ENCODE results near the gene DVL2. TPM values are rescaled to one million over a fixed set of nuclear protein-coding genes. Genes with fewer than 3 reads are reported as not detected.

The DVL2 gene
- total RNA-seq, 1 experiment from 2014 or later: 82.9 TPM

GRCh38 chr17:7256766-7257456, 22.6 kb upstream of the DVL2 start:
- no peak overlapping the region; a peak in 1 of 5 replicates for H3K4me3 Mint-ChIP-seq
- H3K23me2 ChIP-seq (ENCODE audit: insufficient read length, low read depth, low read length, poor library complexity, severe bottlenecking): peaks cover 12% of the 10 kb centered on the region
- H3K36me3 Mint-ChIP-seq (ENCODE audit: insufficient read depth in 1 of 3, low read depth in 3 of 3): peaks cover 22 to 67% (median 60%) of the 10 kb centered on the region in 3 experiments
- peaks cover 12 to 25% of the 10 kb centered on the region in 2 experiments for H3K4me1 Mint-ChIP-seq
- H4K20me1 ChIP-seq (ENCODE audit: control insufficient read depth, insufficient read depth, insufficient read length): no peaks in the 10 kb centered on the region
- H3K18ac ChIP-seq (ENCODE audit: insufficient read length, low read depth, low read length): no peak overlapping the region
- peaks cover 2% of the 10 kb centered on the region for H3K27me3 Mint-ChIP-seq (ENCODE audit: low read depth)
- H4K8ac ChIP-seq (replicated peaks; ENCODE audit: insufficient read length, low read depth, low read length): no peak overlapping the region
- no peak overlapping the region for H3K56ac ChIP-seq (ENCODE audit: insufficient read length, low read depth, low read length)
- H3K27me3 ChIP-seq (ENCODE audit: insufficient read depth, low read length): no peaks in the 10 kb centered on the region
- no peak overlapping the region for H3K14ac ChIP-seq (ENCODE audit: insufficient read depth, low read length)
- no peak overlapping the region for H3K27ac ChIP-seq (ENCODE audit: insufficient read length, low read depth, low read length)
- H3K79me2 ChIP-seq (ENCODE audit: insufficient read depth, low read length): peaks cover 8% of the 10 kb centered on the region; the same call in 1 of the 2 replicates
- no peak overlapping the region for H2AK5ac ChIP-seq (ENCODE audit: insufficient read length, low read length)
- no peak overlapping the region for H3K9ac ChIP-seq (ENCODE audit: extremely low read depth, insufficient read length, low read length)
- H3T11ph ChIP-seq (ENCODE audit: low read length): no peak overlapping the region
- no CpG with 5 or more reads among the region's 8 CpGs for WGBS (ENCODE audit: extremely low coverage, insufficient read length, low lambda C conversion rate)
- H3K27ac Mint-ChIP-seq: peak overlapping the region; percentile 19 to 92 (median 77); a peak in 5 of 7 replicates
- H4K5ac ChIP-seq (ENCODE audit: insufficient read length, low read depth, low read length): no peak overlapping the region
- H2BK20ac ChIP-seq (ENCODE audit: low read depth, low read length, poor library complexity, severe bottlenecking): no peak overlapping the region
- no peak overlapping the region for H2BK5ac ChIP-seq (ENCODE audit: insufficient read length, low read length)
- no peak overlapping the region for H3K4ac ChIP-seq (ENCODE audit: low read depth, low read length)
- no peak overlapping the region for H3K23ac ChIP-seq (ENCODE audit: insufficient read length, low read depth, low read length)
- H3K4me1 ChIP-seq (ENCODE audit: insufficient read depth, low read length): peaks cover 4% of the 10 kb centered on the region; the same call in 1 of the 2 replicates
- H3K4me2 ChIP-seq (ENCODE audit: insufficient read depth, insufficient read length, low read length): no peak overlapping the region
- H2BK15ac ChIP-seq (ENCODE audit: low read depth, low read length): no peak overlapping the region
- H3K9me3 ChIP-seq (ENCODE audit: control insufficient read depth, low read depth, low read length): no peaks in the 10 kb centered on the region
- no peak overlapping the region for H4K91ac ChIP-seq (ENCODE audit: insufficient read length, low read depth, low read length)
- DNase-seq: no peak
- H2AFZ ChIP-seq (ENCODE audit: low read length): no peak overlapping the region
- TF ChIP-seq CTCF (conservative IDR thresholded peaks at IDR 0.05): no peak
- H2BK120ac ChIP-seq (ENCODE audit: low read depth, low read length, poor library complexity, severe bottlenecking): no peak overlapping the region
- H3K9me3 Mint-ChIP-seq: no peaks in the 10 kb centered on the region
- H2BK12ac ChIP-seq (ENCODE audit: insufficient read length, low read depth, low read length): no peak overlapping the region
- no peaks in the 10 kb centered on the region for H3K79me1 ChIP-seq (ENCODE audit: insufficient read depth, low read depth, low read length, poor library complexity, severe bottlenecking)

All from H9 (cell line).